ENCODE measurements around the gene SLC7A14.
A peak's percentile ranks its signal among the peaks of the same experiment; 100 is the strongest.

SLC7A14 gene

DNA sequence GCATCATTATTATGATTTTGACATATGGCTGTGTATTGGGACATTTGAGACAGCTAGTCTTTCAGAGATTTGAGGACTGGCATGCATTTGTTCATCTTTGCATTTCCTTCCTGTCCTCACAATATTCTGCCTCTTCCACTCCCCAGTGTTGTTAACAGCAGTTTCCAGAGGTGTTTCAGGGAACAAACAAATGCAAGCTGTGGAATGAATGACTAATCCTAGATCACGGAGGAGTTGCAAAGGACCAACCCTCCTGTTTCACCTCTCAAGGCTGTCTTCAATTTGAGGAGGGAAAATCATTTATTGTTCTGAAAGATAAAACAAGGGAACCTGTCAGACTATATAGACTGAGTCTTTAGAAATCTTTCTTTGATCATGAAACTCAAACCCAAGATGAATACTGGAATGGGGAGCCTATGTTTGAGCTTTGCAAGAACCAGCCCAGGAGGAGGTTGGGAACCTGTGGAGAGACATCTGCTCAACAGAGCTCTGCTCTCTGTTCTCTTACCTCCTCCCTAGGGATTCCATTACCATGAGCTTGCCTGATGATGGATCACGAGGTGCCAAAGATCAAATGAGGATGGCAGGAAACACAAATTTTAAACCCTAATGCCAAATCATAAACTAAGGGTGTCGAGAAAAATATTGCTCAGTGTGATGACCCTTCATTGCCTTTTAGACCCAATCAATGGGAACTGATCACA, 68.5 kb downstream of the SLC7A14 start:
- no peak for TF ChIP-seq CTCF (IDR thresholded peaks at IDR 0.05; ENCODE audit: insufficient read depth, low read depth, low read length, missing control alignments)
- peak; percentile 51 for DNase-seq (ENCODE audit: low read depth)
- no peak overlapping the region for H3K4me3 ChIP-seq (ENCODE audit: low read length)

GRCh38 chr3:170513642-170514041, 72.2 kb downstream of the SLC7A14 start:
- TF ChIP-seq CTCF (IDR thresholded peaks at IDR 0.05; ENCODE audit: insufficient read depth, low read depth, low read length, missing control alignments): no peak
- H3K4me3 ChIP-seq (ENCODE audit: low read length): no peak overlapping the region
- DNase-seq (ENCODE audit: low read depth): no peak

- no peak overlapping the region for H3K4me3 ChIP-seq (ENCODE audit: low read length)
- DNase-seq (ENCODE audit: low read depth): no peak
- TF ChIP-seq CTCF (IDR thresholded peaks at IDR 0.05; ENCODE audit: insufficient read depth, low read depth, low read length, missing control alignments): no peak
These were observed 74.5 kb downstream of the SLC7A14 start for GRCh38 chr3:170511371-170511770.

DNA sequence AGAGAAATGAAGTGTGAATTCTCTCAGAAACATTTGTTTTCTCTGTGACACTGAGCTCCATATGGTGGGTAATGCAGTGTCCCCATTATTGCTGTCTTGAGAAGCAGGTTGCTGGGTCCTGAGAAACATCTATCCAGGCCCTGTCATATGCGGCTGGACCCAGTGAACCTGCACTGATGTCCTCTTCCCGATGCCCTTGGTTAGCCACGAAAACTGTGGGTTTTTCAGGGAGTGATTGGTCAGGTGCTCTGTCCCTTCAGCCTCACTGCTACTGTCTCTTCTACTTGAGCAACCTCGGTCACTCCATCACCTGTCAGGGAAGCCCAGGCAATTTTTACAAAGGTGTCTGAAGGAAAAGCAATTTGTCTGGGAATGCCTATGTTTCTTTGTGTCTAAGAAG, 77.0 kb downstream of the SLC7A14 start:
- DNase-seq (ENCODE audit: low read depth): no peak
- no peak for TF ChIP-seq CTCF (IDR thresholded peaks at IDR 0.05; ENCODE audit: insufficient read depth, low read depth, low read length, missing control alignments)
- no peak overlapping the region for H3K4me3 ChIP-seq (ENCODE audit: low read length)

GRCh38 chr3:170508291-170508690, 77.6 kb downstream of the SLC7A14 start:
- no peak overlapping the region for H3K4me3 ChIP-seq (ENCODE audit: low read length)
- no peak for DNase-seq (ENCODE audit: low read depth)
- TF ChIP-seq CTCF (IDR thresholded peaks at IDR 0.05; ENCODE audit: insufficient read depth, low read depth, low read length, missing control alignments): no peak

- no peak for TF ChIP-seq CTCF (IDR thresholded peaks at IDR 0.05; ENCODE audit: insufficient read depth, low read depth, low read length, missing control alignments)
- DNase-seq (ENCODE audit: low read depth): no peak
- no peak overlapping the region for H3K4me3 ChIP-seq (ENCODE audit: low read length)
These were observed 78.8 kb downstream of the SLC7A14 start for GRCh38 chr3:170507063-170507462.

- peak; percentile 41 for DNase-seq (ENCODE audit: low read depth)
- H3K4me3 ChIP-seq (ENCODE audit: low read length): no peak overlapping the region
- no peak for TF ChIP-seq CTCF (IDR thresholded peaks at IDR 0.05; ENCODE audit: insufficient read depth, low read depth, low read length, missing control alignments)
These were observed 79.3 kb downstream of the SLC7A14 start for GRCh38 chr3:170506556-170506955.
